ENCODE results near the gene DPYSL5. TPM values are rescaled to one million over a fixed set of nuclear protein-coding genes. Genes with fewer than 3 reads are reported as not detected.

DPYSL5 gene
- total and polyA plus RNA-seq, 2 of the 8 experiments (the other 6 are each of a cell fraction or from before 2014, with no cell fraction given) = 11.9 to 16.4 TPM

DNA sequence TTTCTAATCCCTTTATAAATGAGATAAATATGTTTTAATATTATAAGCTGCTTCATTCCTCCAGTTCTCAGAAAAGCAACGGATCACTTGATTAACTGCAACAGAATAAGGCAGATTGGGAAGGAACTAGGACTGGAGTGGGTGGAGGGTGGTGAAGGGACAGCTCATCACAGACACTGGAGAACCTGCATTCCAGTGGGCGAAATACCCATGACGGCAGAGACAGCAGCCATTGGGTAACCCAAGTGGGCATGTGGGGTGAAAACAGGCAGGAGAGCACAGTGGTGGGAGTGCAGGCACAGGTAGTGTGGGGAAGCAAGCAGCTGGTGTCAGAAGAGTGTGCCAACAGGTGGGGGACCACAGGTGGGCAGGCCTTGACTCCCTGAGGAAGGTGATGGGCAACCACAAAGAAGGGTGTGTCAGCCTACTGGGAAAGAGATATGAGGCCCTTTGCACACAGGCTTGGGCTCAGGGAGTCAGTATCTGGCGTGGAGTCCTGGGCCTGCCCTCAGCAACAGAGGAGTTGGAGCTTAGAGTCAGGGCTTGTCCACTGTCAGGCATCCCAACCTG is 27.2 kb downstream of the DPYSL5 start:
- H3K4ac ChIP-seq (replicated peaks; ENCODE audit: insufficient read length, low read depth, low read length) = no peak overlapping the region
- no peak overlapping the region for H3K4me2 ChIP-seq (ENCODE audit: insufficient read depth in 1 of 2, low read depth in 2 of 2, low read length in 2 of 2)
- H3K23ac ChIP-seq (ENCODE audit: insufficient read length) = no peak overlapping the region
- no peak overlapping the region for H4K8ac ChIP-seq (ENCODE audit: extremely low read depth, insufficient read depth, low read length)
- no peak overlapping the region for H2BK20ac ChIP-seq (ENCODE audit: low read length)
- H2BK12ac ChIP-seq (ENCODE audit: low read depth, low read length) = no peak overlapping the region
- no peak overlapping the region for H2AFZ ChIP-seq (ENCODE audit: low read length)
- no peak overlapping the region for H3K27ac ChIP-seq (ENCODE audit: low read depth, low read length)
- no peak for DNase-seq (ENCODE audit: low read depth in 1 of 2, low spot score in 2 of 2)
- H3K36me3 ChIP-seq (ENCODE audit: control insufficient read depth in 2 of 4, insufficient read depth in 4 of 4, low read length in 3 of 4) = no peaks in the 10 kb centered on the region
- H3K18ac ChIP-seq (ENCODE audit: extremely low read depth, low read length) = no peak overlapping the region
- no peak for FAIRE-seq
- no peak overlapping the region for H2BK120ac ChIP-seq (replicated peaks; ENCODE audit: low read depth, low read length)
- no peaks in the 10 kb centered on the region; the same call in 1 of the 2 replicates for H3K23me2 ChIP-seq (ENCODE audit: low read depth, low read length)
- H3K4me3 ChIP-seq (ENCODE audit: extremely low read depth in 1 of 4, insufficient read depth in 2 of 4, low read depth in 3 of 4, low read length in 4 of 4) = no peak overlapping the region
- H3K56ac ChIP-seq (replicated peaks; ENCODE audit: insufficient read length, low read depth, low read length) = no peak overlapping the region
- TF ChIP-seq CBX8 (IDR thresholded peaks at IDR 0.05; ENCODE audit: borderline replicate concordance, low read depth, low read length) = no peak
- TF ChIP-seq CHD2 (IDR thresholded peaks at IDR 0.05; ENCODE audit: low read length) = no peak
- TF ChIP-seq BACH1 (IDR thresholded peaks at IDR 0.05; ENCODE audit: low read length) = no peak
- no peak for TF ChIP-seq BCL11A (IDR thresholded peaks at IDR 0.05; ENCODE audit: low read depth in 2 of 2, low read length in 2 of 2)
- TF ChIP-seq JUN (IDR thresholded peaks at IDR 0.05; ENCODE audit: low read depth, low read length) = no peak
- no peak for TF ChIP-seq CHD1 (IDR thresholded peaks at IDR 0.05; ENCODE audit: low read depth, low read length)
- TF ChIP-seq CTBP2 (IDR thresholded peaks at IDR 0.05; ENCODE audit: borderline replicate concordance, insufficient read depth, insufficient read length, low read length) = no peak
- TF ChIP-seq EZH2 (IDR thresholded peaks at IDR 0.05; ENCODE audit: low read depth, low read length, severe bottlenecking) = no peak
- no peak overlapping the region for H2BK15ac ChIP-seq (ENCODE audit: low read length)
- no peak overlapping the region for H2AK5ac ChIP-seq (ENCODE audit: low read depth, low read length)
- no peaks in the 10 kb centered on the region for H3K9me3 ChIP-seq (ENCODE audit: insufficient read depth in 2 of 2, low read depth in 1 of 2, low read length in 1 of 2)
- no peaks in the 10 kb centered on the region for H3K79me1 ChIP-seq (ENCODE audit: low read depth, low read length)
- no peak overlapping the region for H3K9ac ChIP-seq (replicated peaks in 1 of 4; ENCODE audit: extremely low read depth in 1 of 4, low read depth in 3 of 4, low read length in 3 of 4)
- H4K5ac ChIP-seq (ENCODE audit: insufficient read length, low read depth, low read length) = no peak overlapping the region
- peaks cover 0 to 8% (median 3%) of the 10 kb centered on the region in 4 experiments; a peak in 3 of 7 replicates for H3K27me3 ChIP-seq (replicated peaks in 1 of 4; ENCODE audit: control insufficient read depth in 3 of 4, extremely low read depth in 1 of 4, insufficient read depth in 3 of 4, low read length in 3 of 4)
- H4K20me1 ChIP-seq (replicated peaks in 1 of 2; ENCODE audit: control insufficient read depth in 1 of 2, insufficient read depth in 2 of 2, low read length in 2 of 2) = peaks cover 0 to 18% of the 10 kb centered on the region in 2 experiments
- H3K4me1 ChIP-seq (replicated peaks in 1 of 4; ENCODE audit: control insufficient read depth in 3 of 4, insufficient read depth in 4 of 4, low read length in 3 of 4) = no peaks in the 10 kb centered on the region
- H3K14ac ChIP-seq (ENCODE audit: insufficient read length) = no peak overlapping the region
- POLR2A ChIA-PET (ENCODE audit: partially characterized antibody) = interaction anchor here (0.9 kb wide), 1 partner anchor 14 kb away, joined by 4 read pairs; no protein-coding TSS in a partner anchor
- no peak overlapping the region for H2BK5ac ChIP-seq (ENCODE audit: low read depth, low read length)
- H3K79me2 ChIP-seq (ENCODE audit: control insufficient read depth in 1 of 2, insufficient read depth in 2 of 2, low read length in 2 of 2) = no peaks in the 10 kb centered on the region
- H4K91ac ChIP-seq (replicated peaks; ENCODE audit: insufficient read length, low read length) = no peak overlapping the region
- WGBS, 2 experiments (ENCODE audit: extremely low coverage in 1 of 2, insufficient coverage in 1 of 2, insufficient read length in 1 of 2, insufficient replicate concordance in 2 of 2, low coverage in 1 of 2, low lambda C conversion rate in 2 of 2, missing lambda C conversion rate in 1 of 2) = 79% methylated on average over 4 of the region's 4 CpGs; no CpG with 5 or more reads in 1 of the 2 experiments
- CTCF ChIA-PET (ENCODE audit: partially characterized antibody) = interaction anchor here (1.9 to 2.3 kb wide), 2 partner anchors 9 to 67 kb away, joined by 5 to 8 read pairs; no protein-coding TSS in a partner anchor
